K562 (cell line): ENCODE results near the gene SLC4A1. TPM values are rescaled to one million over a fixed set of nuclear protein-coding genes. Genes with fewer than 3 reads are reported as not detected.
A peak's percentile ranks its signal among the peaks of the same experiment; 100 is the strongest.

ENCODE experiments used
- GABPA ChIP-seq: fragments of 200-800 bp; sonication (Bioruptor generic); conservative IDR thresholded peaks from 2 replicates; pipeline ENCODE4 v1.6.1; 2016; ENCODE audit warnings: low read depth, missing genetic modification characterization, missing compliant biosample characterization
- GABPB1 ChIP-seq: sonication (generic); formaldehyde crosslinking; IDR thresholded peaks from 2 replicates; pipeline ENCODE4 v1.8.0; 2022; ENCODE audit warnings: mild to moderate bottlenecking, missing genetic modification reagents
- RBM22 ChIP-seq: fragments of 200-400 bp; formaldehyde crosslinking; IDR thresholded peaks from 2 replicates; pipeline ENCODE4 v1.6.1; 2018; ENCODE audit warnings: low read length, low read depth; ENCODE audit not compliant: poor library complexity, severe bottlenecking
- SMARCE1 ChIP-seq: fragments of 450-650 bp; IDR thresholded peaks from 2 replicates; pipeline ENCODE4 v1.7.1; 2016; ENCODE audit warnings: mild to moderate bottlenecking
- ZBTB11 ChIP-seq, 3 experiments: fragments of 200-800 bp in 1 of 3; fragments of 250-450 bp in 1 of 3; fragments of 450-650 bp in 1 of 3; sonication (Bioruptor Pico) in 1 of 3; sonication (Bioruptor generic) in 1 of 3; formaldehyde crosslinking in 1 of 3; IDR thresholded peaks; 2 replicates each; pipeline versions ENCODE4 v1.6.1 to v1.8.0; 2016 to 2022; ENCODE audit warnings: mild to moderate bottlenecking in 2 of 3, missing genetic modification characterization in 2 of 3, missing compliant biosample characterization in 1 of 3, moderate library complexity in 1 of 3
- ZBTB7A ChIP-seq: IDR thresholded peaks from 2 replicates; pipeline ENCODE4 v1.6.1; 2011; ENCODE audit warnings: low read depth, mild to moderate bottlenecking, low read length, moderate library complexity, borderline replicate concordance; ENCODE audit not compliant: control insufficient read depth
- ZNF79 ChIP-seq: fragments of 250-450 bp; sonication (Bioruptor Pico); IDR thresholded peaks from 2 replicates; pipeline ENCODE4 v1.4.0; 2020; ENCODE audit warnings: low read depth, mild to moderate bottlenecking, moderate library complexity
- polyA plus RNA-seq, 8 experiments: library from polyadenylated mRNA; depleted of rRNA in 4 of 8; stranded (reverse) in 5 of 8; unstranded in 3 of 8; fragments of >200 nt; fragmentation: Nextera tagmentation in 2 of 8; fragmentation: Illumina TruSeq in 1 of 8; extraction: Ambion mirVana in 2 of 8; extraction: Trizol in 1 of 8; gene quantifications; 2 replicates each; pipeline versions ENCODE4 v1.2.1 to v1.2.3, GENCODE V29; 2011 to 2014; ENCODE audit warnings: inconsistent platforms in 1 of 8, missing spikeins in 1 of 8
- total RNA-seq, 7 experiments: library from RNA; depleted of rRNA in 6 of 7; stranded (reverse); fragments of >200 nt in 6 of 7; fragmentation: Illumina TruSeq in 2 of 7; extraction: Trizol in 2 of 7; gene quantifications; 2 replicates each; pipeline versions ENCODE4 v1.2.1 to v1.2.3, GENCODE V29; 2011 to 2021; ENCODE audit warnings: low replicate concordance in 1 of 7
- TF ChIP-seq, protein P1 (sequence below): fragments of 200-800 bp; sonication (Bioruptor generic); IDR thresholded peaks from 2 replicates; pipeline ENCODE4 v1.6.1; 2017; ENCODE audit warnings: missing genetic modification characterization, missing compliant biosample characterization

SLC4A1 gene
- total and polyA plus RNA-seq, 9 of the 15 experiments (the other 6 are each of a cell fraction or from before 2014, with no cell fraction given), result 0.14 to 1.00 (median 0.53) TPM

- TF ChIP-seq ZBTB11 (CRISPR knock-in tag; IDR thresholded peaks at IDR 0.05) (peak in 1 of 3 experiments; percentile 28; a peak in 2 of 6 replicates), RBM22 (peak; percentile 15), ZBTB7A (peak; percentile 93; the same call in 1 of the 2 replicates), SMARCE1 (0 out of 2 replicates have a peak, but pooled peaks have one; percentile 6), GABPA (tag) (no peak), ZNF79 (no peak), GABPB1 (CRISPR knock-in tag) (peak; percentile 20; the same call in 1 of the 2 replicates)
- TF ChIP-seq, protein P1, sequence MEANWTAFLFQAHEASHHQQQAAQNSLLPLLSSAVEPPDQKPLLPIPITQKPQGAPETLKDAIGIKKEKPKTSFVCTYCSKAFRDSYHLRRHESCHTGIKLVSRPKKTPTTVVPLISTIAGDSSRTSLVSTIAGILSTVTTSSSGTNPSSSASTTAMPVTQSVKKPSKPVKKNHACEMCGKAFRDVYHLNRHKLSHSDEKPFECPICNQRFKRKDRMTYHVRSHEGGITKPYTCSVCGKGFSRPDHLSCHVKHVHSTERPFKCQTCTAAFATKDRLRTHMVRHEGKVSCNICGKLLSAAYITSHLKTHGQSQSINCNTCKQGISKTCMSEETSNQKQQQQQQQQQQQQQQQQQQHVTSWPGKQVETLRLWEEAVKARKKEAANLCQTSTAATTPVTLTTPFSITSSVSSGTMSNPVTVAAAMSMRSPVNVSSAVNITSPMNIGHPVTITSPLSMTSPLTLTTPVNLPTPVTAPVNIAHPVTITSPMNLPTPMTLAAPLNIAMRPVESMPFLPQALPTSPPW (CRISPR knock-in tag), result peak; percentile 82
Measured at GRCh38 chr17:44198721-44199552, 69.0 kb downstream of the SLC4A1 start (continued).
